C1 segment of cervical spinal cord (tissue), 14 donors: ENCODE results near the gene DIMT1.

ENCODE experiments used
- DNase-seq, 14 donors: peaks; one replicate each; lab custom pipeline; 2025; lab: John Stamatoyannopoulos, UW

Gene DIMT1

DNA sequence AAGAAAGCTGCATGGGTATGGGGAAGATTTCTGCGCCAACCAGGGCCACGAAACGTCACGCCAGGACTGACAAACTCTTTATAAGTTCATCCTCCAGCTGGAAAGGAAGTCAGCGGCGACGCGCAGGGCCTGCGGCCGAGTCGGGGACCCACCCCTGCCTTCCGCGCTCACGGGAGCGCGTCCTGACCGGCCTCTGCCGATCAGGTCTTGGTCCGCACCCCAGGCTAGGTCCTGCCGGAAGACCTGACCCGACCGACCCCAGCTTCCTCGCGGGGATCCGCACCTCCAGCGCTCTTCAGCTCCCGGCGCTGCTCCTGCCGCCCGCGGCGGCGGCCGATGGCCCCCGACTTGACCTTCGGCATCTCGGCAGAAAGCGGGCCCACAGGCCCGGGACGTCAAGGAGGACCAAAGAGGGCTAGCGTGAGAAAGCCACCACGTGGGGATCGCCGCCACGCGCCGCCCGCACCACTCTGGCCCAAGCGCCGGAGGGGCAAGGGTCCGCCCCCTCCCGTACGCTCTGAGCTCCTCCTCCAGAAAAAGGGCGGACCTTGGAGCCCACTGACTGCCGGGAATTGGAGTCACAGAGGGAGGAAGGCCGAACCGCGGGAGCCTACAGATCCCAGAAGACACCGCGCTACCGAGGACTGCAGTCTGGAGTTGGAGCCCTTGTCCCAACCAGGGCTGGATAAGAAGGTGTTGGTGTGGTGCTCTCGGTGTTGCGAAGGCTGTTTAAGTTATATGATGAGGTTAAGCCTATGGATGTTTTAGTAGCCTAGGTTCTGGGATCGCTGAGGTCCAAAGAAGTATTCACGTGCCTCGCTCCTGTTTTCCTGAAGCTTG lies at the start of gene DIMT1:
DIMT1 (minus strand) TSS at position 495 of the 840 bp plus-strand sequence; CDS start at position 362, 133 bp downstream.
- DNase-seq: peak; percentile 74 to 98 (median 93)

DNA sequence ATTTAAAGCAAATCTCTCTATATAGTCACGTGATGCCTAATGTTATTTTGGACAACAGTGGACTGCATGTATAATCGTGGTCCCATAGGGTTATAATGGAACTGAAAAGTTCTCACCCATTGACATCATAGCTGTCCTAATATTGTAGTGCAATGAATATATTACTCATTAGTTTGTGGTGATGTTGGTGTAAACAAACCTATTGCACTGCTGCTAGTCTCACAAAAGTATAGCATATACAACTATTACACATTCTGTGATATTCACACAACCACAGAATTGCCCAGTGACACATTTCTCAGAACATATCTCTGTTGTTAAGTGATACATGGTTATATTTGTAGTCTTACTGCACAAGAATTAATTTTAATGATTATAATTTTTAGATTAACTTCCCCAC lies 46.6 kb upstream of the DIMT1 start:
- no peak for DNase-seq

GRCh38 chr5:62448528-62448927 lies 44.8 kb upstream of the DIMT1 start:
- DNase-seq: no peak

GRCh38 chr5:62432621-62433064 lies 28.9 kb upstream of the DIMT1 start:
- no peak for DNase-seq

GRCh38 chr5:62431735-62432620 lies 28.3 kb upstream of the DIMT1 start:
- no peak for DNase-seq

GRCh38 chr5:62424763-62425162 lies 21.1 kb upstream of the DIMT1 start:
- no peak for DNase-seq

GRCh38 chr5:62421414-62421813 lies 17.7 kb upstream of the DIMT1 start:
- no peak for DNase-seq

DNA sequence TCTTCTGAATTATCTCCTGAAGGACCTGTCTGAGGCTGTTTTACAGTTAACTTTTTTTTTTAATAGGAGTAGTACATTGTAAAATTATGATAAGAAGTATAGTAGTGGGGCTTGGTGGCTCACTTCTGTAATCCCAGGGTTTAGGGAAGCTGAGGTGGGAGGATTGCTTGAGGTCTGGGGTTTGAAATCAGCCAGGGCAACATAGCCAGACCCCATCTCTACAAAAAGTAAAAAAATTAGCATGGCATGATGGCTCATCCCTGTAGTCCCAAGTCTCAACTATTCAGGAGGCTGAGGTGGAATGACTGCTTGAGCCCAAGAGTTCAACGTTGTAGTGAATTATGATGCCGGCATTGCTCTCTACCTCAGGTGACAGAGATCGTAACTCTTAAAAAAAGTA lies 15.9 kb upstream of the DIMT1 start:
- no peak for DNase-seq

- DNase-seq: no peak
Observed at GRCh38 chr5:62418462-62419076, 14.9 kb upstream of the DIMT1 start.

DNA sequence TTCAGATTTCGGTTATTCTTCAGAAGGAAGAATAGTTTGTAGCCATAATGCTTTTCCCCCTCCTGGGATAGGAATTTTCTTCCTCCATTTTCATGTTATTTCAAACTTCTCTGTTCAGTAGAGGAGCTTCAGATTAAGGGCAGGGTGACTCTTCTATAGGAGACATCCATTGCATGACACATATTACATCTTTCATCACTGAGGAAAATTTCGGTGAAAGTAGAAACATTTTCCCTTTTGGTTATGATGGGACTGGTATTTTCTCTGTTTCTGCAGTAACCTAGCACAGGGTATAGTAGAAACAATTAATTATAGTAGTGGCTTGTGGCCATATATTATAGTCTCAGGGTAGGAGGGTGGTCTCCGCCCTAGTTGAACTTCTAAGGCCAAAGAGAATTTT lies 10.0 kb upstream of the DIMT1 start:
- no peak for DNase-seq

DNA sequence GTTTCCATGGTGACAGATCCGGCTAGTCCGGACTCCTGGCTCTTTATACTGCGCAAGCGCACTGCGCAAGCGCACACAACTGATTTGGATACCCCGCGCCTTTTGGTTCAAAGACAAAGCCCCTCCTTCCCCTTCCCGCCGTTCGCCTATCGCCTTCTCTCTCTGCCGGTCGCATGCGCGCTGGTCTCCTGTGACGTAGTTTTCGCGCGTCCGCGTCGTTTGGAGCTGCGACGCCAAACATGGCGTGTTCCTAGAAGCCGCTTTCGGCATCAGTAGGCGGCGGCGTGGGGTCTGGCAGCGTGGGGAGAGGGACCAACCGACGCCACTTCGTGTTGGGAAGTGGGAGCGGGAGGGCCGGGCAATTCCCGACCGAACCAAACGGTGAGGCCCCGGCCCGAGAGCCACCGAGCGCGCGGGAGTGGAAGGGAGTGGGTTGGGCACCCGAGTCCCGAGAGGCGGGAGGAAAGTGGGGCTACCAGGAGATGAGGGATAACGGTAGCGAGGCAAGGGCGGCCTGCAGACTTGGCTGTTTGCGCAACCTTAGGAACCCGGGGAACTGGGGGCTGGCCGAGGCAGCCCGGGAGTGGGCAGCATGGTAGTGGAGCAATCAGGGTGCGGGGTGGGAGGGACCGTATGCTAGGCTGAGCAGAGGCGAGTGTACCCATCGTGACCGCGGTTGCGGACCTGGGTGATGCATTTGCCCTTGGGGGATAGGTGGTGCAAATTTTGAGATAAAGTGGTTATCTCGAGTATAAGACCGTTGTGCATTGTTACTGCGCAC lies 9.0 kb upstream of the DIMT1 start, which contains the start of gene IPO11:
IPO11 (plus strand) TSS at position 215 of the 781 bp plus-strand sequence. CDS start 24,517 bp downstream, outside the sequence.
- DNase-seq: peak; percentile 78 to 100 (median 97)

DNA sequence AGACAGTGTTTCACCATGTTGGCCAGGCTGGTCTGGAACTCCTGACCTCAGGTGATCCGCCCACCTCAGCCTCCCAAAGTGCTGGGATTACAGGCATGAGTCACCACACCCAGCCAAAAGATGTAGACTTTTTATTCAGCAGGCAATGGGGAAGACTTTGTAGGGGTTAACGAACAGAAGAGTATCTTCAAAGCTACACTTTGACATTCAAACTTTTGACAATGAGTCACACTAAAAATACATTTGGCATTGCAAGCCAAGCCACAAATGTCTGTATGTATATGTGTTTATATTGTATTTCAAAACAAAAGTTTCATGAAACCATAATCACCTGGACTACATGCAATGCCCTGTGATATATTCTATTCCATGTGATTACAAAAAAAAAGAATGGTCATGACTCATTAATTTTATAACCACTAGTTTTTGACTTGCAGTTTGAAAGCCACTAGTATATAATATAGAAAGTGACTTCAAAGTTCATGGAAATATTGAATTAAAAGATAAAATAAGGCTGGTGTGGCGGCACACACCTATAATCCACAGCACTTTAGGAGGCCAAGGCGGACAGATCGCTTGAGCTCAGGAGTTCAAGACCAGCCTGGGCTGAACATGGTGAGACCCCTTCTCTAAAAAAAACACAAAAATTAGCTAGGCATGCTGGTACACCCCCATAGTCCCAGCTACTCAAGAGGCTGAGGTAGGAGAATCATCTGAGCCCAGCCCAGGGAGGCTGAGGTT lies 8.3 kb downstream of the DIMT1 start:
- DNase-seq: no peak

DNA sequence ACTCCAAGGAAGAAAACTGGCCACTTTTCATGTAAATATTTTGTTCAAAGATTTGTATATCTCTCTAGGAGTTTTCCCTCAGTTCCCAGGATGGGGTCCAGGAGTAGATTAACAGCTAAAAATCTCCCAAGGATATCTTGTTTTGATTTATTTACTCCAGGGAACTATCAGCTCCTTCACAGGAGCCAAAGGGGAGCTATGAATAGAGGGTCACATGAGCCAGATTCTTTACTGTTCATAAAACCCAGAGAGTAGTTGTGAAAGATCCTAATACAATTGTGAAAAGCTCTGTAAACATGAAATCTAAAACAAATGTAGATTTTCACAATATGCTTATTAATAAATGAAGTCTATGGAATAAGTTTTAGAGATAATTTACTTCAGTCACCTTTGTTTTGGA lies 16.9 kb downstream of the DIMT1 start:
- no peak for DNase-seq

DNA sequence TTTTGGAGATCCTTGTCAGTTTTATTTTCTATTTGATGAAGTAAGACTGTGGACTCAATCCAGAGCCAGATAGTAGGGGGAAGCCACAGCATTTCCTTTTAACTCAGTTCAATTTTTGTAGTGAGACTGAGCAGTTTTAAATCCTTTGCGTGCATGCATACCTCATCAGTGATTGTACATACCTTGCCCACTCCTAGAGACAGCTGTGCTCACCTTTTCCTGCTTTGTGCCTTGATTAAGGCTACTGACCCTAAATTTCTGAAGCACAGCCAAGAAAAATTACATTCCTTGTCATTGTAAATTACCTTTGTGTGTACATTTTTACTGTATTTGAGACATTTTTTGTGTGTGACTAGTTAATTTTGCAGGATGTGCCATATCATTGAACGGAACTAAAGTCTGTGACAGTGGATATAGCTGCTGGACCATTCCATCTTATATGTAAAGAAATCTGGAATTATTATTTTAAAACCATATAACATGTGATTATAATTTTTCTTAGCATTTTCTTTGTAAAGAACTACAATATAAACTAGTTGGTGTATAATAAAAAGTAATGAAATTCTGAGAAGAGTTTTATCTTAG lies 17.8 kb downstream of the DIMT1 start:
- no peak for DNase-seq

GRCh38 chr5:62385131-62385530 lies 18.6 kb downstream of the DIMT1 start:
- no peak for DNase-seq

- no peak for DNase-seq
Observed at GRCh38 chr5:62376064-62376463, 27.6 kb downstream of the DIMT1 start.

DNA sequence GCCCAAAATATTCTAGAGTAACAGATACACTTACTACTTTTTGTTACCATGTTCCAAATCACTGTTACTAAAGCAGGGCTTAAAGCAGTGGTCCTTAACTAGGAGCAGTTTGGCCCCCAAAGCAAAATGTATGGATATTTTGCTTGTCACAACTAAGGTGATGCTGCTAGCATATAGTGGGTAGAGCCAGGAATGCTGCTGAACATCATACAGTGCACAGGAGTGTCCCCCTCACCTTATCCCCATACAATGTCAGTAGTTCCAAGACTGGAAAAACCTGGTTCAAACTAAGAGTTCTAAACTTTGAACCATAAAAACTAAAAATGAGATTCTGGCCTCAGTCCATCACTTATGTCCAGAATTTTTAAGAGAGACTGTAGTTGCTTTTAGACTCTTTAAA lies 28.1 kb downstream of the DIMT1 start:
- DNase-seq: no peak

DNA sequence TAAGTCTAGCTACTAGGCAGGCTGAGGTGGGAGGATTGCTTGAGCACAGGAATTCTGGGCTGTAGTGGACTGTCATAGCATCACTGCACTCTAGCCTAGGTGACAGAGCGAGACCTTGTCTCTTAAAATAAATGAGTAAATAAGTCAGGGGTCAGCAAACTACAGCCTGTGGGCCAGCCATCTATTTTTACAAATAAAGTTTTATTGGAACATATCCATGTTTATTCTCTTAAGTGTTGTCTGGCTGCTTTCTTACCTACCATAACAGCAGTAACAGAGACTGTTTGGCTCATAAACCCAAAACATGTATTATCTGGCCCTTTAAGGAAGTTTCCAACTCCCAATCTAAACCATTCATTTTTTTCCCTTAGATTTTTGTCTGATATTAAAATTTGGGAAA lies 29.6 kb downstream of the DIMT1 start:
- no peak for DNase-seq

GRCh38 chr5:62373382-62373781 lies 30.3 kb downstream of the DIMT1 start:
- no peak for DNase-seq

DNA sequence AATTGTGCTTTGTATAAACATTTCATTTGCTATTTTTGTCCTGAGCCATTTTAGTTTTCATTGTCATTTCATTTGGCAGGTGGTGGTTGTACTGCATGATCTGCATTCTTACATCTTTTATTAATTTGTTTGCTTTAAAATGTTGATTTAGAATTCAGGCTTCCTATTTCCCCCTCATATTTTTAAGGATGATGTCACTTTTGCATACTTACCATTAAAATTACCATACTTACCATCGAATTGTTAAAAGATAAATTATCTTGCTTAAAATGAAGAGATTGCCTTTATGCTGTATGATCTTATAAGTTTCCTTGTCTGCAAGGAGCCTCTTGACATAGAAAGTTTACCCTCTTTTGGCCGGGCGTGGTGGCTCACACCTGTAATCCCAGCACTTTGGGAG lies 31.1 kb downstream of the DIMT1 start:
- no peak for DNase-seq
